Astrocyte (in vitro differentiated cells and primary cell): ENCODE results near the gene UBE2J2. TPM values are rescaled to one million over a fixed set of nuclear protein-coding genes. Genes with fewer than 3 reads are reported as not detected.
A peak's percentile ranks its signal among the peaks of the same experiment; 100 is the strongest.

ENCODE experiments used
- DNase-seq: peaks from one replicate; pipeline ENCODE4 v3.0.0-alpha.2; 2010; ENCODE audit warnings: low read depth
- FAIRE-seq: peaks from 2 replicates; lab custom pipeline; 2011; peaks lifted over from hg19 to GRCh38; lab: Jason Lieb, UNC
- H2AFZ ChIP-seq: 2 replicates; pipeline ENCODE4 v1.6.0; 2012; ENCODE audit warnings: low read depth, low read length, inconsistent platforms
- H3K27ac ChIP-seq: 2 replicates; pipeline ENCODE4 v1.5.1; 2011; ENCODE audit warnings: low read depth, low read length, inconsistent platforms
- H3K27me3 ChIP-seq: 2 replicates; pipeline ENCODE4 v1.6.0; 2011; ENCODE audit warnings: low read length, inconsistent platforms; ENCODE audit not compliant: insufficient read depth
- H3K36me3 ChIP-seq: 2 replicates; pipeline ENCODE4 v1.5.1; 2011; ENCODE audit warnings: low read length, inconsistent platforms; ENCODE audit not compliant: insufficient read depth
- H3K4me1 ChIP-seq: 2 replicates; pipeline ENCODE4 v1.5.1; 2011; ENCODE audit warnings: low read length, inconsistent platforms; ENCODE audit not compliant: insufficient read depth
- H3K4me2 ChIP-seq: 2 replicates; pipeline ENCODE4 v1.6.0; 2012; ENCODE audit warnings: low read length, inconsistent platforms
- H3K4me3 ChIP-seq: 2 replicates; pipeline ENCODE4 v1.5.1; 2011; ENCODE audit warnings: low read depth, mild to moderate bottlenecking, low read length, inconsistent platforms; ENCODE audit not compliant: insufficient read depth
- H3K79me2 ChIP-seq: 2 replicates; pipeline ENCODE4 v1.6.0; 2012; ENCODE audit warnings: mild to moderate bottlenecking, low read length, inconsistent platforms; ENCODE audit not compliant: insufficient read depth
- H3K9ac ChIP-seq: 2 replicates; pipeline ENCODE4 v1.6.0; 2012; ENCODE audit warnings: mild to moderate bottlenecking, low read length, inconsistent platforms
- H3K9me3 ChIP-seq: 2 replicates; pipeline ENCODE4 v1.5.1; 2012; ENCODE audit warnings: low read depth, mild to moderate bottlenecking, low read length, inconsistent platforms; ENCODE audit not compliant: insufficient read depth
- H4K20me1 ChIP-seq: 2 replicates; pipeline ENCODE4 v1.6.0; 2012; ENCODE audit warnings: low read length, inconsistent platforms; ENCODE audit not compliant: insufficient read depth
- H3K27ac Mint-ChIP-seq: one replicate; pipeline ENCODE4 v1.8.0; 2021; ENCODE audit warnings: mild to moderate bottlenecking, mixed read lengths; ENCODE audit not compliant: unreplicated experiment
- H3K27me3 Mint-ChIP-seq: one replicate; pipeline ENCODE4 v1.8.0; 2021; ENCODE audit warnings: low read depth, mixed read lengths; ENCODE audit not compliant: unreplicated experiment
- H3K36me3 Mint-ChIP-seq: one replicate; pipeline ENCODE4 v1.8.0; 2021; ENCODE audit warnings: low read depth, mixed read lengths; ENCODE audit not compliant: unreplicated experiment
- H3K4me1 Mint-ChIP-seq: one replicate; pipeline ENCODE4 v1.8.0; 2021; ENCODE audit warnings: low read depth, mixed read lengths; ENCODE audit not compliant: unreplicated experiment
- H3K4me3 Mint-ChIP-seq: one replicate; pipeline ENCODE4 v1.8.0; 2021; ENCODE audit warnings: mild to moderate bottlenecking, moderate library complexity, mixed read lengths; ENCODE audit not compliant: unreplicated experiment
- H3K9me3 Mint-ChIP-seq: one replicate; pipeline ENCODE4 v1.8.0; 2021; ENCODE audit warnings: mild to moderate bottlenecking, mixed read lengths; ENCODE audit not compliant: unreplicated experiment
- CTCF ChIP-seq: IDR thresholded peaks from 2 replicates; pipeline ENCODE4 v1.5.1; 2011; ENCODE audit warnings: low read depth, mild to moderate bottlenecking, inconsistent platforms, low read length, moderate library complexity; ENCODE audit not compliant: insufficient read depth
- EZH2 ChIP-seq: IDR thresholded peaks from 2 replicates; pipeline ENCODE4 v1.6.1; 2012; ENCODE audit warnings: mild to moderate bottlenecking, low read length, inconsistent platforms; ENCODE audit not compliant: insufficient read depth
- total RNA-seq: library from RNA; stranded (reverse); gene quantifications from 2 replicates; pipeline ENCODE4 v1.2.1, GENCODE V29; 2021

UBE2J2 gene
- total RNA-seq, 1 donor from 2014 or later: 67.4 TPM

DNA sequence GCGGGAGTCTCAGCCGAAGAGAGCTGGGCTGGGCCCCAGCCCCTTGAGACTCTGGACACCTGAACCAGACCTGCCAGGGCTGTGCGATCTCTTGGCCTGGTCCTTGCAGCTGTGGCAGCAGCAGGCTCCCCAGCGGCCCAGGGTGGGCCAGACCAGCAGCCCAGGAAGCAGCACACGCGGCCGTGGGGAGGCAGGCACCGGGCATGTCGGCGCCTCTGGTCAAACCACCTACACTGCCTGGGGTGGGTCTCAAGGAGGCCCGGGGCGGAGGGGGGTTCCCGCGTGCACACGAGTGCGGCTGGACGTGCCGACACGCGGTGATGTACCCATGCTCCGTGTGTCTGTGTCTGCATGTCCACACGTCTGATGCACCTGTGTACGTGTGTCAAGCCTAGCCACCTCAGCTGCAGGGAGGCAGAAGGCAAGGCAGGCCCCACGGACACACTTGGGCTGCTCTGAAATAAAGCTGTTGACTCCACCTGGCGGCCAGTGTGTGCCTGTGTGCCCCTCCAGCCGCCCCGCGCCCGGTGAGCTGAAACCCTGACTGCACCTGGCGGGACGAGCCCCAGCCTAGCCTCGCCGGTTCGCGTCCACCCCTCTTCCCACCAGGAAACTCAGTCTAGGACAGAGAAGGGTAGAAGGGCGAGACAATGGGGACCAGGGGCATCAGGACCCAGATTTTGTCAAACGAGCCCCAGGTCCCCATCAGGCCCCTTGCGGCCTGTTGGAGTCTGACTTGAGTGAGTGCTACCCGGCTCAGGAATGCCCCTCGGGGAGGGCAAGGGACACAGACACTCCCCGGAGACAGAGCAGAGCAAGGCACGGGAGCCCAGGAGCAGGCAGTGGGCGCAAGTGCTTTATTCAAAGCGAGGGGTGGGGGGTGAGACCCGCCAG, 18.1 kb upstream of the UBE2J2 start:
- peaks cover 8% of the 10 kb centered on the region for H4K20me1 ChIP-seq
- Mint-ChIP-seq H3K27me3 (no peaks in the 10 kb centered on the region), H3K4me3 (no peak overlapping the region), H3K36me3 (no peaks in the 10 kb centered on the region), H3K4me1 (no peaks in the 10 kb centered on the region), H3K9me3 (no peaks in the 10 kb centered on the region), H3K27ac (peak overlapping the region; percentile 26)
- H3K9me3 ChIP-seq: no peaks in the 10 kb centered on the region
- FAIRE-seq: no peak
- H3K4me3 ChIP-seq: no peak overlapping the region
- no peak overlapping the region for H2AFZ ChIP-seq
- H3K4me1 ChIP-seq: no peaks in the 10 kb centered on the region
- H3K27me3 ChIP-seq: no peaks in the 10 kb centered on the region
- TF ChIP-seq CTCF: peak; percentile 37
- no peak for TF ChIP-seq EZH2
- no peak overlapping the region for H3K27ac ChIP-seq
- no peaks in the 10 kb centered on the region for H3K79me2 ChIP-seq
- no peak overlapping the region for H3K9ac ChIP-seq
- no peak overlapping the region for H3K4me2 ChIP-seq
- DNase-seq: peak; percentile 35
- H3K36me3 ChIP-seq: no peaks in the 10 kb centered on the region

DNA sequence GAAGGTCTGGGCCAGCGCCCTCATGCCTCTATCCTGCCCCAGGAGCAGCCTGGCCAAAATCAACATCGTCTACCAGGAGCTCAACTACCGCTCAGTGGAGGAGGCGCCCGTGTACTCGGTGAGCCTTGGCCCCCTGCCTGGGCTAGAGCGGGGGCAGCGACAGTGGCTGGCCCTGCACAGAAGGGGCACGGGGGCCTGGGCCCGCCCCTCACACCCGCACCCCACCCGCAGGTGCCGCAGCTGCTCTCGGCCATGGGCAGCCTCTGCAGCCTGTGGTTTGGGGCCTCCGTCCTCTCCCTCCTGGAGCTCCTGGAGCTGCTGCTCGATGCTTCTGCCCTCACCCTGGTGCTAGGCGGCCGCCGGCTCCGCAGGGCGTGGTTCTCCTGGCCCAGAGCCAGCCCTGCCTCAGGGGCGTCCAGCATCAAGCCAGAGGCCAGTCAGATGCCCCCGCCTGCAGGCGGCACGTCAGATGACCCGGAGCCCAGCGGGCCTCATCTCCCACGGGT, 17.4 kb upstream of the UBE2J2 start:
- no peak for DNase-seq
- H3K4me3 ChIP-seq: no peak overlapping the region
- no peaks in the 10 kb centered on the region for H3K36me3 Mint-ChIP-seq
- no peak overlapping the region for H2AFZ ChIP-seq
- no peaks in the 10 kb centered on the region for H3K27me3 Mint-ChIP-seq
- H3K9me3 ChIP-seq: no peaks in the 10 kb centered on the region
- H3K4me1 ChIP-seq: no peaks in the 10 kb centered on the region
- no peaks in the 10 kb centered on the region for H3K9me3 Mint-ChIP-seq
- H3K27ac ChIP-seq: no peak overlapping the region
- TF ChIP-seq CTCF (no peak), EZH2 (no peak)
- FAIRE-seq: no peak
- H4K20me1 ChIP-seq: peaks cover 8% of the 10 kb centered on the region
- no peak overlapping the region for H3K27ac Mint-ChIP-seq
- no peak overlapping the region for H3K4me2 ChIP-seq
- no peaks in the 10 kb centered on the region for H3K79me2 ChIP-seq
- no peaks in the 10 kb centered on the region for H3K36me3 ChIP-seq
- no peaks in the 10 kb centered on the region for H3K4me1 Mint-ChIP-seq
- H3K27me3 ChIP-seq: no peaks in the 10 kb centered on the region
- no peak overlapping the region for H3K4me3 Mint-ChIP-seq
- no peak overlapping the region for H3K9ac ChIP-seq
